Activated CD4-positive, alpha-beta T cell treated with anti-CD3 and anti-CD28 coated beads, Interleukin-2, Interleukin-4, amounts not matched to agents 100 ng/mL and 50 ng/mL, durations not matched to agents 16 hours and 8 hours (primary cell): ENCODE data around the gene SCRN1.
A peak's percentile ranks its signal among the peaks of the same experiment; 100 is the strongest.

Experiments
- DNase-seq: peaks from one replicate; pipeline ENCODE4 v3.0.0-alpha.2; 2020; ENCODE audit warnings: low spot score

The SCRN1 gene

DNA sequence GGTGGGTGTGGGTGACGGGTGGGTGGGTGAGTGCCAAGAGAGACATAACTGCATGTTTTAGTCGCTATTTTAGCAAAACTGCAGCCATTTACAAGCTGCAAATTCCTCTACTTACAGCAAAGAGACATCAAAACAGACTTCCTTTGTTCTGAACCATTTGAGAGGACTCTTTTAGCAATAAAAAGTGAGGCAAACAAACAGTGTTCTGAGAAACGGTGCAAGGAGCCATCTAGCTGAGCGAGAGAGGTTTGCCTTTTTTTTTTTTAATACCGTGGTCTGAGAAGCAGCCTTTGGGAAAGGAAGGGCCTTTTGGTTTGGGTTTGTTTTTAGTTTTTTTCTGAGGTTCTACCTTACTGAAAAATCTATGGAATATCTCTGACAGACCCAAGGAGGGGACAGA, 62.9 kb downstream of the SCRN1 start:
- no peak for DNase-seq

- no peak for DNase-seq
Observed at GRCh38 chr7:29926216-29926615, 63.4 kb downstream of the SCRN1 start.

- no peak for DNase-seq
Observed at GRCh38 chr7:29924684-29925083, 64.9 kb downstream of the SCRN1 start.

DNA sequence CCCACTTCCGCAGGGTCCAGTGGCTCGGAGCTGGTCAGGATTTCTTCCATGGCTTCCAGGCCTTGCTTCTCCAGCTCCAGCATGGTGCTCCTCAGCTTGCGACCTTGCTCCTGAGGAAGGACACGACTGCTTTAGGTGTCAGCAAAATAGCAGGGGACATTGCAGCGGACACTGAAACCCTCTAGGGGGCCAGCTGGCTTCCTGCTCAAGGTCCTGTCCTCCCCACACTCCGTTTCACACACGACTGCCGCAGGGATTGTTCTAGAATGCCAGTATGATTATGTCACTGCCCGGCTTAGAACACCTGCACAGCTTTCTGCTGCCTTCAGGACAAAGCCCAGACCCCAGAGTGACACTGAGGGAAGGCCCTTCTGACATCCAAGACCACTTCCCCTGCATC, 65.6 kb downstream of the SCRN1 start:
- DNase-seq, result no peak

DNA sequence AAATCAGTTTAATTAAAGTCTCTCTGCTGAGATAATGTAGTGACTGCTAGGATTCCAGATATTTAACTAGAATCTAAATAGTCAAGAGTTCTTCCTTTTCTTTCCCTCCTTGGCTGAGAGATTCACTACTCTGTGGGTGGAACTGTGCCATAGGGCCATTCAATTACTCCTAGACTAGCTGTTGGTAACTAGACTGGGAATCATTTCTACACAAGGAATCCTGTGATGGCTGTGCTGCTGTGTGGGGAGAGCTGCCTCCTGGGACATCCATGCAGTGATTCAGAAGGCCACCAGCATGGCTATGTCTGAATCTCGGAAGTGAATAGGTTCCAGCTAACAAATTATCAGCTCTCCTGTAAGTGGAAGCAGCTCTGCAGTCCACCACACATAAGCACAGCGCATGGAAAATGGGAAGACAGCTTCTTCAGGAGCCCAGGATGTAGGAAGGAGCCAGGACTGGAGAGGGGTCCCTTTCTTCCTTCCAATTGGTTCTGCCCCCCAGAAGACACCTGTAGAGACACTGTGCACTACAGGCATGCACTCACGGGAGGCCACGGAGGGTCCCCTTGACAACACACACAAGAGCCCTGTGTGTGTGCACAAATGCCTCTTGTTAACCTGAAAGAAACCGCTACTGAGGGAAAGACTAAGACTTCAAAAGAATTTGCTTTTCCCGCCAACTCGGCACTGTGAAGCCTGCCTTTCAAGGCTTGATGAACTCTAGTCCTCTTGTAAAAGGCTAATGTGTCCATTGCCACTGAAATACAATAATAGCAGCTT, 66.5 kb downstream of the SCRN1 start:
- no peak for DNase-seq

DNA sequence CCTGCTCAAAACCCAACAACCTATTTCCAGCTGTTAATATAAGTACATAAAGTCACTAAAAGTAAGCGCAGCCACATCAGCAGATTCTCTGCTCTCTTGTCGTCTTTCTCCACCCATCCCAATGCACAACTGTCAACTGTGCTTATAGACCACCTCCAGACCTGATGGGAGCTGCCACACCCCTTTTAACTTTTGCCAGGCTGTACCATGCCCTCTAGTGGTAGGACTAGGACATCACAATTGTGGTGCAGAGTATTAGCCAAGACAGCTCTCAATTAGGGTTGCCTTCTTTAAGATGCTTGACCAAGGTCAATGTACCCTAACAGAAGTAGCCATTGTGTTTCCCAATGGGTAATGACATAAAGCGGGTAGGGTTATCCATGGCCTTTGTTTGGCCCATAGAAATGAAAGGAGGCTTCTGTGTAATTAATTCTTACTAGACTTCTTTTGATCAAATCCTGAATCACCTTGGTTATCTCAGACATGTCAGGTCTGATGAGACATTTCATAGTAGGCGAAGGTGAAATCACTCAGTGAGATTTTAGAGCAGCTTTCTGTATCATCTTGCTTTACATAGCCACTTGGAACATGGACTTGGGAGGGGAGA, 68.1 kb downstream of the SCRN1 start:
- peak; percentile 69 for DNase-seq

GRCh38 chr7:29920491-29920890, 69.1 kb downstream of the SCRN1 start:
- DNase-seq, result no peak

DNA sequence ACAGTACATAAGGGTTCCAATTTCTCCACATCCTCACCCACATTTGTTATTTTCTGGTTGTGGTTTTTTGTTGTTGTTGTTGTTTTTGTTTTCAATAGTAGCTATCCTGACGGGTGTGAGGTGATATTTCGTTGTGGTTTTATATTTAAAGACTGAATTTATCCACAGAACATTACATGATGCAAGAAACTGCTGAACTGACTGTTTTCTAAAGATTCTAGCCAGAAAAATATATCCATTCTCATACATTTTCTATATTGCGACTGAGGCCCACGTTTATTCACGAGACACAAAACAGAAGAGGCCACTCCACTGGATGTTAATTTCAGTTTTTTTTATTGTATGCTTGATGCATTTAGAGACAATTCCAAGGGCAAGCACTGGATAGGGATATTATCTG, 69.8 kb downstream of the SCRN1 start:
- no peak for DNase-seq

GRCh38 chr7:29918850-29919249, 70.8 kb downstream of the SCRN1 start:
- no peak for DNase-seq

DNA sequence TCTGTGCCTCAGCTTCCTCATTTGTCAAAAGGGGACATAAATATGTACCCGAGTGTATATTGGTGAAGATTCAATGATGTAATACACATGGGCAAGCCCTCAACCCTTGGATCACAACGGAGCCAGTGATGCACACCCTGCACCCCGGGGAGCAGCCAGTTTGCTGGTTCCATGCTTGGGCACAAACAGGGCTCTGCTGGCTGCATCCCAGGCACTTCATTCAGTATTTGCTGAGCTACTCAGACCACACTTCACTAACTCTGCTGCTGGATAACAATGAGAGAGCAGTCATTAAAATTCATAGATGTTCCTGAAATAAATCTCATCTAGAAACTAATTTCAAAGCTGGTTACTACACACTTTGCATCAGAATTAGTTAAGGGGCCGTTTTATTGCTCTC, 72.0 kb downstream of the SCRN1 start:
- no peak for DNase-seq

GRCh38 chr7:29915481-29916215, 74.0 kb downstream of the SCRN1 start:
- no peak for DNase-seq

GRCh38 chr7:29914180-29914579, 75.4 kb downstream of the SCRN1 start:
- DNase-seq, result no peak

- DNase-seq, result no peak
Observed at GRCh38 chr7:29906200-29907022, 83.2 kb downstream of the SCRN1 start.

DNA sequence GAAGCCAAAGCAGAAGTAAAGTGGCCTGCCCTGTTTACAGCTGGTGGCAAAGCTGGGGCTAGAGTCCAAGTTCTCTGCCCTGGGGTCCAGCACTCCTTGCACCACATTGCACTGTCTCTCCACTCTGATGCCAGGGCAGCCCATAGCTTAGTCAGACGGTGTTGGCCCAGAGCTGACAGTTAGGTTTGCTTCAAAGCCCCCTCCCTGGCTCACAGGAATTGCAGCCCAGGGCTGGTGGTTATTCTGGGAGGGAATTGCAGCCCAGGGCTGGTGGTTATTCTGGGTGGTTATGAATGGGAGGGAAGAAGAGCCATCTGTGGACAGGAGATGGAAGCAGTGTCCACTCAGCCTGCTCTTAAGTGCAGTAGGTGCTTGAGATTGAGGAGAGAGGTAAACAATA, 88.9 kb downstream of the SCRN1 start:
- DNase-seq, result no peak

- DNase-seq, result no peak
Observed at GRCh38 chr7:29898301-29898700, 91.3 kb downstream of the SCRN1 start.

GRCh38 chr7:29896685-29897411, 92.8 kb downstream of the SCRN1 start:
- no peak for DNase-seq

GRCh38 chr7:29895559-29895958, 94.0 kb downstream of the SCRN1 start:
- no peak for DNase-seq

DNA sequence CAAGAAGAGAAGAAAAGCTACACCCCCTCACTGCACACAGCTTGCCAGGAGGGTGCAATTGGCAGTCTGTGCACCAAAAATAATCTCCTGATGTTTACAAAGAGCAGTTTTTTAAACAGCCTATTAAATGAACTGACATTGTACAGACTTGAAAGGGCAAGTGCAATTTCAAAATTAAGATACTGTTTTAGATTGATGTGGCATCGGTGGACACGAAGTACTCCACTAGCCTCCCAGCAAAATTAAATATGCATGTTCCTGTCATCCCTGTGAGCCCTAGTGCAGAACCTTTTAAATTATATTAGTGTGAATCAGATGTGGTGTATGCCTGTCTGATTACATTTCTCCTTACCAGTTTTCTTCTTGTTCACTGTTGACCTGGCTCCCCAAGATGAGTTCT, 95.3 kb downstream of the SCRN1 start:
- no peak for DNase-seq

GRCh38 chr7:29893351-29893965, 96.1 kb downstream of the SCRN1 start:
- DNase-seq, result no peak

GRCh38 chr7:29892231-29892630, 97.4 kb downstream of the SCRN1 start:
- no peak for DNase-seq

GRCh38 chr7:29891766-29892165, 97.8 kb downstream of the SCRN1 start:
- DNase-seq, result no peak
